Mucosa of descending colon (tissue), 3 donors: ENCODE measurements around the gene RGS9BP. TPM values are rescaled to one million over a fixed set of nuclear protein-coding genes. Genes with fewer than 3 reads are reported as not detected.

Experiments
- ATAC-seq: fragments of 200-7000 bp; cut with Tn5 transposase; one replicate; pipeline ENCODE4 v1.9.1; 2020; ENCODE audit warnings: mild to moderate bottlenecking, moderate library complexity
- DNase-seq, 3 donors: peaks; one replicate each; pipeline ENCODE4 v3.0.0-alpha.2; 2020
- H3K36me3 ChIP-seq: fragments of 200-600 bp; one replicate; pipeline ENCODE4 v1.8.0; 2021; ENCODE audit warnings: low read depth, mild to moderate bottlenecking
- H3K4me1 ChIP-seq: fragments of 200-600 bp; one replicate; pipeline ENCODE4 v1.8.0; 2021; ENCODE audit warnings: low read depth, mild to moderate bottlenecking
- H3K4me3 ChIP-seq: fragments of 200-600 bp; one replicate; pipeline ENCODE4 v1.8.0; 2021; ENCODE audit warnings: mild to moderate bottlenecking
- H3K9me3 ChIP-seq: fragments of 200-600 bp; one replicate; pipeline ENCODE4 v1.8.0; 2021; ENCODE audit warnings: mild to moderate bottlenecking
- CTCF ChIP-seq: fragments of 200-600 bp; IDR thresholded peaks from one replicate; pipeline ENCODE4 v1.8.0; 2022; ENCODE audit warnings: antibody characterized with exemption, mild to moderate bottlenecking
- intact Hi-C, 2 donors: fragments of 100-400 bp; cut with DNase I in 1 of 2; cut with micrococcal nuclease in 1 of 2; formaldehyde crosslinking; loops; one replicate each; pipeline versions ENCODE4 v1.11.0 to v1.11.1; 2022; cut with DNase I, micrococcal nuclease
- total RNA-seq, 3 donors: library from RNA; stranded (reverse); fragmentation: NEBNext Ultra II Directional in 2 of 3; extraction: Animal tissue kit (Norgen Biotek cat#: 25700) in 2 of 3; gene quantifications; one replicate each; pipeline versions ENCODE4 v1.2.1 to v1.2.4, GENCODE V29; 2021 to 2023
- donor health status: DM: no; HTN: no; CAD: no; lungs with moderate emphysema.
- donor health status: DM: no; HTN: no; CAD: no.
- donor health status: DM: no; HTN: yes; CAD: no.

The RGS9BP gene
- total RNA-seq, 3 donors from 2014 or later: 0.17 to 0.79 TPM; not detected in 1

DNA sequence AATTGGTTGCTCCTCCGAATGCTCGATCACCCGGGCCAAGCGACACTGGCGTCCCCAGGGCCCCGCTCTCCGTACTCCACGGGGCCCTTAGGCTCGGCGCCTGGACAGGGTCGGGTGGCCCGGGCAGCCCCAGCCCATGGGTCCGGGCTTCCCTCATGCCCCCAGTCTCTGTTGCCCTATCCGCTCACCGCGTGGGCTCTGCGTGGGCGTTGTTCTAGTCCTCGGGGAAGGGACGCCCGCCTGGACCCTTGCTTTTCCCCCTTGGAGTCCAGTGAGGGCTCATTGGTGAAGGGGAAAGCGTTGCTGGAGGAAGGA is 45.2 kb downstream of the RGS9BP start:
- no peaks in the 10 kb centered on the region for H3K4me1 ChIP-seq
- no peaks in the 10 kb centered on the region for H3K36me3 ChIP-seq
- no peak for TF ChIP-seq CTCF
- no peak overlapping the region for H3K4me3 ChIP-seq
- no peak for DNase-seq
- no peak for ATAC-seq
- H3K9me3 ChIP-seq: no peaks in the 10 kb centered on the region
- intact Hi-C loops: no loop called here

Other genes with a start within 250 kb of the RGS9BP start
- gene PDCD5, start 94.7 kb upstream of the RGS9BP start, total RNA-seq: 10 to 100 TPM; 44.8 to 79.6 (median 69.4) TPM
- 10 to 100 TPM; 36.0 to 59.6 (median 41.1) TPM for gene ANKRD27, start 668 bp upstream of the RGS9BP start, total RNA-seq
- gene NUDT19, start 16.0 kb downstream of the RGS9BP start, total RNA-seq: 10 to 100 TPM; 13.9 to 16.9 (median 16.8) TPM
- under 1 TPM in 2 of 3 donors, not detected in 1; 0.31 to 0.47 TPM for gene TDRD12, start 43.9 kb downstream of the RGS9BP start, total RNA-seq
- gene SLC7A9, start 193.9 kb downstream of the RGS9BP start, total RNA-seq: under 1 TPM in 2 of 3 donors, not detected in 1; 0.43 to 0.66 TPM